Activated naive CD8-positive, alpha-beta T cell treated with anti-CD3 and anti-CD28 coated beads, Interleukin-2, amount 10 ng/mL, durations not matched to agents 7 days and 5 days (primary cell): ENCODE measurements around the gene UGT3A2. TPM values are rescaled to one million over a fixed set of nuclear protein-coding genes. Genes with fewer than 3 reads are reported as not detected.

ENCODE experiments used
- ATAC-seq: fragments of 150-1000 bp; cut with Tn5 transposase; one replicate; pipeline ENCODE4 v1.10.0; 2021; ENCODE audit warnings: low read depth, moderate library complexity
- POLR2A ChIA-PET: fragments of 350-600 bp; sonication (Branson Sonifier 250); formaldehyde crosslinking; loops from one replicate; lab custom pipeline; 2021; ENCODE audit warnings: antibody characterized with exemption; lab: Charles Lee
- DNase-seq: peaks from one replicate; pipeline ENCODE4 v3.0.0; 2021
- H3K27ac Mint-ChIP-seq: one replicate; pipeline ENCODE4 v1.8.0; 2022; ENCODE audit warnings: mild to moderate bottlenecking, mixed read lengths
- H3K27me3 Mint-ChIP-seq: one replicate; pipeline ENCODE4 v1.8.0; 2022; ENCODE audit warnings: mild to moderate bottlenecking, moderate library complexity, mixed read lengths
- H3K36me3 Mint-ChIP-seq: one replicate; pipeline ENCODE4 v1.8.0; 2021; ENCODE audit warnings: mild to moderate bottlenecking, mixed read lengths
- H3K4me1 Mint-ChIP-seq: one replicate; pipeline ENCODE4 v1.8.0; 2021; ENCODE audit warnings: mixed read lengths
- H3K4me3 Mint-ChIP-seq: one replicate; pipeline ENCODE4 v1.8.0; 2022; ENCODE audit warnings: mild to moderate bottlenecking, moderate library complexity, mixed read lengths
- H3K9me3 Mint-ChIP-seq: one replicate; pipeline ENCODE4 v1.8.0; 2021; ENCODE audit warnings: mixed read lengths
- total RNA-seq, 2 experiments: library from RNA; stranded (reverse); gene quantifications; one replicate each; pipeline ENCODE4 v1.2.3, GENCODE V29; 2021

UGT3A2 gene
- not detected for total RNA-seq

- H3K36me3 Mint-ChIP-seq, result no peaks in the 10 kb centered on the region
Measured at GRCh38 chr5:36066540-36067210, at the start of gene UGT3A2. TSS of gene UGT3A2 (minus strand) at chr5:36066882. CDS start at chr5:36066789, 93 bp downstream.

GRCh38 chr5:36111238-36111637 lies 44.6 kb upstream of the UGT3A2 start:
- ATAC-seq (no peak), DNase-seq (no peak)
- Mint-ChIP-seq H3K27me3 (no peaks in the 10 kb centered on the region), H3K4me1 (no peaks in the 10 kb centered on the region), H3K36me3 (peaks cover 31% of the 10 kb centered on the region), H3K9me3 (no peaks in the 10 kb centered on the region), H3K27ac (no peak overlapping the region), H3K4me3 (no peak overlapping the region)
- POLR2A ChIA-PET, result interaction anchor here (0.7 kb wide), 1 partner anchor 28 kb away, joined by 3 read pairs; no protein-coding TSS in a partner anchor

More at GRCh38 chr5:36066540-36067210, at the start of gene UGT3A2:
- no peak for DNase-seq
- POLR2A ChIA-PET, result no interaction called here
- peaks cover 10% of the 10 kb centered on the region for H3K4me1 Mint-ChIP-seq
- H3K27ac Mint-ChIP-seq, result no peak within 1 kb of the TSS
- peaks cover 50% of the 10 kb centered on the region for H3K27me3 Mint-ChIP-seq
- peak; percentile 30 for ATAC-seq
- peak within 1 kb of the TSS; percentile 37 for H3K4me3 Mint-ChIP-seq
- no peaks in the 10 kb centered on the region for H3K9me3 Mint-ChIP-seq

- H3K36me3 Mint-ChIP-seq, result peaks cover 32% of the 10 kb centered on the region
- POLR2A ChIA-PET, result no interaction called here
- no peak for ATAC-seq
- H3K27me3 Mint-ChIP-seq, result no peaks in the 10 kb centered on the region
- no peak overlapping the region for H3K27ac Mint-ChIP-seq
- H3K9me3 Mint-ChIP-seq, result no peaks in the 10 kb centered on the region
- H3K4me1 Mint-ChIP-seq, result no peaks in the 10 kb centered on the region
- no peak for DNase-seq
- no peak overlapping the region for H3K4me3 Mint-ChIP-seq
Measured at GRCh38 chr5:36108758-36109460, 42.2 kb upstream of the UGT3A2 start.

GRCh38 chr5:36105819-36106218 lies 39.1 kb upstream of the UGT3A2 start:
- H3K36me3 Mint-ChIP-seq, result peaks cover 34% of the 10 kb centered on the region
- ATAC-seq (no peak), DNase-seq (no peak)
- POLR2A ChIA-PET, result no interaction called here
- H3K4me3 Mint-ChIP-seq, result no peak overlapping the region
- no peaks in the 10 kb centered on the region for H3K27me3 Mint-ChIP-seq
- H3K27ac Mint-ChIP-seq, result no peak overlapping the region
- H3K9me3 Mint-ChIP-seq, result no peaks in the 10 kb centered on the region
- no peaks in the 10 kb centered on the region for H3K4me1 Mint-ChIP-seq

GRCh38 chr5:36099748-36100147 lies 33.1 kb upstream of the UGT3A2 start:
- no peak for DNase-seq
- POLR2A ChIA-PET, result interaction anchor here (0.6 kb wide), 1 partner anchor 777 kb away, joined by 3 read pairs; the partner anchor contains the start of gene NIPBL
- Mint-ChIP-seq H3K9me3 (no peaks in the 10 kb centered on the region), H3K27me3 (no peaks in the 10 kb centered on the region), H3K4me1 (no peaks in the 10 kb centered on the region), H3K36me3 (peaks cover 8% of the 10 kb centered on the region), H3K4me3 (no peak overlapping the region), H3K27ac (no peak overlapping the region)
- ATAC-seq, result no peak

- peaks cover 1% of the 10 kb centered on the region for H3K27me3 Mint-ChIP-seq
- no peak overlapping the region for H3K27ac Mint-ChIP-seq
- H3K4me1 Mint-ChIP-seq, result no peaks in the 10 kb centered on the region
- ATAC-seq, result no peak
- peaks cover 2% of the 10 kb centered on the region for H3K9me3 Mint-ChIP-seq
- H3K4me3 Mint-ChIP-seq, result no peak overlapping the region
- DNase-seq, result no peak
- H3K36me3 Mint-ChIP-seq, result peaks cover 2% of the 10 kb centered on the region
- POLR2A ChIA-PET, result no interaction called here
Measured at GRCh38 chr5:36096486-36096885, 29.8 kb upstream of the UGT3A2 start.

GRCh38 chr5:36089989-36090388 lies 23.3 kb upstream of the UGT3A2 start:
- H3K27me3 Mint-ChIP-seq, result peaks cover 14% of the 10 kb centered on the region
- peaks cover 9% of the 10 kb centered on the region for H3K9me3 Mint-ChIP-seq
- ATAC-seq (no peak), DNase-seq (no peak)
- H3K36me3 Mint-ChIP-seq, result no peaks in the 10 kb centered on the region
- no peak overlapping the region for H3K4me3 Mint-ChIP-seq
- POLR2A ChIA-PET, result interaction anchor here (0.7 kb wide), 1 partner anchor 18 kb away, joined by 3 read pairs; no protein-coding TSS in a partner anchor
- H3K27ac Mint-ChIP-seq, result no peak overlapping the region
- no peaks in the 10 kb centered on the region for H3K4me1 Mint-ChIP-seq

- Mint-ChIP-seq H3K9me3 (no peaks in the 10 kb centered on the region), H3K36me3 (no peaks in the 10 kb centered on the region), H3K27ac (no peak overlapping the region), H3K4me3 (no peak overlapping the region), H3K27me3 (peaks cover 15% of the 10 kb centered on the region), H3K4me1 (peaks cover 2% of the 10 kb centered on the region)
- POLR2A ChIA-PET, result no interaction called here
- ATAC-seq (peak; percentile 89), DNase-seq (no peak)
Measured at GRCh38 chr5:36079200-36079781, 12.6 kb upstream of the UGT3A2 start.

GRCh38 chr5:36078430-36078829 lies 11.7 kb upstream of the UGT3A2 start:
- H3K27ac Mint-ChIP-seq, result no peak overlapping the region
- peaks cover 14% of the 10 kb centered on the region for H3K27me3 Mint-ChIP-seq
- DNase-seq (no peak), ATAC-seq (no peak)
- no peaks in the 10 kb centered on the region for H3K9me3 Mint-ChIP-seq
- POLR2A ChIA-PET, result no interaction called here
- H3K36me3 Mint-ChIP-seq, result no peaks in the 10 kb centered on the region
- H3K4me3 Mint-ChIP-seq, result no peak overlapping the region
- peaks cover 3% of the 10 kb centered on the region for H3K4me1 Mint-ChIP-seq

- ATAC-seq (peak; percentile 96), DNase-seq (no peak)
- Mint-ChIP-seq H3K27me3 (peaks cover 13% of the 10 kb centered on the region), H3K4me3 (no peak overlapping the region), H3K27ac (no peak overlapping the region), H3K9me3 (no peaks in the 10 kb centered on the region), H3K36me3 (no peaks in the 10 kb centered on the region), H3K4me1 (peaks cover 8% of the 10 kb centered on the region)
- POLR2A ChIA-PET, result no interaction called here
Measured at GRCh38 chr5:36073595-36074216, 7.0 kb upstream of the UGT3A2 start.

- H3K27me3 Mint-ChIP-seq, result peaks cover 36% of the 10 kb centered on the region
- no peaks in the 10 kb centered on the region for H3K9me3 Mint-ChIP-seq
- no peak for DNase-seq
- H3K36me3 Mint-ChIP-seq, result no peaks in the 10 kb centered on the region
- ATAC-seq, result no peak
- peaks cover 12% of the 10 kb centered on the region for H3K4me1 Mint-ChIP-seq
- POLR2A ChIA-PET, result interaction anchor here (0.6 kb wide), 1 partner anchor 1234 kb away, joined by 3 read pairs; no protein-coding TSS in a partner anchor
- H3K27ac Mint-ChIP-seq, result peak overlapping the region; percentile 63
- peak overlapping the region; percentile 82 for H3K4me3 Mint-ChIP-seq
Measured at GRCh38 chr5:36070687-36071571, 4.2 kb upstream of the UGT3A2 start.

GRCh38 chr5:36068751-36069281 lies 2.1 kb upstream of the UGT3A2 start:
- H3K4me1 Mint-ChIP-seq, result peaks cover 12% of the 10 kb centered on the region
- H3K27ac Mint-ChIP-seq, result no peak overlapping the region

More at GRCh38 chr5:36068751-36069281, 2.1 kb upstream of the UGT3A2 start:
- Mint-ChIP-seq H3K9me3 (no peaks in the 10 kb centered on the region), H3K4me3 (no peak overlapping the region), H3K27me3 (peaks cover 50% of the 10 kb centered on the region), H3K36me3 (no peaks in the 10 kb centered on the region)
- POLR2A ChIA-PET, result no interaction called here
- DNase-seq (no peak), ATAC-seq (no peak)
